ENCODE data around the gene LINGO3.

Gene LINGO3

GRCh38 chr19:2266183-2266993 lies 41.6 kb downstream of the LINGO3 start:
- no peaks in the 10 kb centered on the region for H3K9me3 ChIP-seq
- no peak overlapping the region for H3K4me3 ChIP-seq
- H3K27ac ChIP-seq = peak overlapping the region; percentile 33 to 44
- DNase-seq = peak; percentile 90 to 92
- H3K27me3 ChIP-seq = no peaks in the 10 kb centered on the region
- TF ChIP-seq, protein P1, sequence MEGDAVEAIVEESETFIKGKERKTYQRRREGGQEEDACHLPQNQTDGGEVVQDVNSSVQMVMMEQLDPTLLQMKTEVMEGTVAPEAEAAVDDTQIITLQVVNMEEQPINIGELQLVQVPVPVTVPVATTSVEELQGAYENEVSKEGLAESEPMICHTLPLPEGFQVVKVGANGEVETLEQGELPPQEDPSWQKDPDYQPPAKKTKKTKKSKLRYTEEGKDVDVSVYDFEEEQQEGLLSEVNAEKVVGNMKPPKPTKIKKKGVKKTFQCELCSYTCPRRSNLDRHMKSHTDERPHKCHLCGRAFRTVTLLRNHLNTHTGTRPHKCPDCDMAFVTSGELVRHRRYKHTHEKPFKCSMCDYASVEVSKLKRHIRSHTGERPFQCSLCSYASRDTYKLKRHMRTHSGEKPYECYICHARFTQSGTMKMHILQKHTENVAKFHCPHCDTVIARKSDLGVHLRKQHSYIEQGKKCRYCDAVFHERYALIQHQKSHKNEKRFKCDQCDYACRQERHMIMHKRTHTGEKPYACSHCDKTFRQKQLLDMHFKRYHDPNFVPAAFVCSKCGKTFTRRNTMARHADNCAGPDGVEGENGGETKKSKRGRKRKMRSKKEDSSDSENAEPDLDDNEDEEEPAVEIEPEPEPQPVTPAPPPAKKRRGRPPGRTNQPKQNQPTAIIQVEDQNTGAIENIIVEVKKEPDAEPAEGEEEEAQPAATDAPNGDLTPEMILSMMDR (IDR thresholded peaks at IDR 0.05) = no peak
- intact Hi-C loops (cut with DNase I; ENCODE audit: low total_unique reads) = no loop called here
- H3K4me1 ChIP-seq = peaks cover 0 to 33% (median 17%) of the 10 kb centered on the region in 4 donors
- H3K36me3 ChIP-seq = peaks cover 0 to 6% (median 2%) of the 10 kb centered on the region in 3 donors

- intact Hi-C loops (cut with DNase I; ENCODE audit: low total_unique reads) = no loop called here
- no peak for DNase-seq
- Histone ChIP-seq H3K9me3 (no peaks in the 10 kb centered on the region), H3K36me3 (no peaks in the 10 kb centered on the region), H3K4me3 (no peak overlapping the region), H3K27ac (no peak overlapping the region), H3K4me1 (peaks cover 0 to 6% (median 4%) of the 10 kb centered on the region in 4 donors), H3K27me3 (no peaks in the 10 kb centered on the region)
- TF ChIP-seq, protein P1 (IDR thresholded peaks at IDR 0.05) = peak in 1 of 2 experiments; percentile 17
These were observed 46.3 kb downstream of the LINGO3 start for GRCh38 chr19:2261438-2262172.

- TF ChIP-seq, protein P1 (IDR thresholded peaks at IDR 0.05) = no peak
These were observed 47.6 kb downstream of the LINGO3 start for GRCh38 chr19:2260341-2260805.

GRCh38 chr19:2259336-2259735 lies 48.6 kb downstream of the LINGO3 start:
- H3K4me1 ChIP-seq = no peaks in the 10 kb centered on the region
- DNase-seq = no peak
- intact Hi-C loops (cut with DNase I; ENCODE audit: low total_unique reads) = no loop called here
- no peaks in the 10 kb centered on the region for H3K36me3 ChIP-seq
- H3K9me3 ChIP-seq = no peaks in the 10 kb centered on the region
- no peaks in the 10 kb centered on the region for H3K27me3 ChIP-seq
- no peak overlapping the region for H3K4me3 ChIP-seq
- TF ChIP-seq, protein P1 (IDR thresholded peaks at IDR 0.05) = no peak
- no peak overlapping the region for H3K27ac ChIP-seq

More at GRCh38 chr19:2260341-2260805, 47.6 kb downstream of the LINGO3 start:
- Histone ChIP-seq H3K27ac (no peak overlapping the region), H3K27me3 (no peaks in the 10 kb centered on the region), H3K9me3 (no peaks in the 10 kb centered on the region), H3K36me3 (no peaks in the 10 kb centered on the region), H3K4me1 (no peaks in the 10 kb centered on the region), H3K4me3 (no peak overlapping the region)
- intact Hi-C loops (cut with DNase I; ENCODE audit: low total_unique reads) = no loop called here
- DNase-seq = no peak
